Measurements from ENCODE around the gene AGPAT2. TPM values are rescaled to one million over a fixed set of nuclear protein-coding genes. Genes with fewer than 3 reads are reported as not detected.

The AGPAT2 gene
- total RNA-seq, 1 donor from 2014 or later: 19.0 TPM

DNA sequence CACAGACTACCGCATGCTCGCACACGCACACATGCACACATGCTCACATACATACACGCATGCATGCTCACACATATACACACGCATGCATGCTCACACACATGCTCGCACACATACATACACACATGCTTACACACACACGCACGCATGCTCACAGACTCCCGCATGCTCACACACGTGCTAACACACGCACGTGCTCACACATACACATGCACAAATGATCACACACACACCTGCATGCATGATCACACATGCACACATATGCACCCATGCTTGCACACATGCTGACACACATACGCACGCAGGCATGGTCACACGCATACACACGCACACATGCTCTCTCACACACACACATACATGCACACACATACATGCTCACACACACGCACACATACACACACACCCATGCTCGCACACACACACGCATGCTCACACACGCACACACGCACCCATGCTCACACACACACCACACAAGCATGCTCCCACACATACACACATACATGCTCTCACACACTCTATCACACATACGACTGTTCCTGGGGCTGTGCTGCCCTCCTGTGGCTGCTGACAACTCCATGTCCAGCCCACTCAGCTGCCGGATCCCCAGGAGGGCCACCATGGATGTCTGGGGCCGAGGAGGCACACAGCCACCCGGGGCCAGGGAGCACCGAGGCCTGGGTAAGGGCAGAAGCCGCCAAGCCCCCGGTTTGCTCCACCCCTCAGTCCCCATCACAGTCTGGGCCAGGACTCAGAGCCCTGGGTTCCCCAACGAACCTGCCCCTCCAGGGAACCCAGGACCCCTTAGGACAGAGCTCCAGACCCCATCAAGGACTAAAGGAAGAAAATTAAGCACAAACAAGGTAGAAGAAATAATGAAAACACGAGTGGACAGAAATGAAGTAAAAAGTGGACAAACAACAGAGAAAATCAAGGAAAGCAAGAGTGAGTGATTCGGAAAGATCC is 55.9 kb downstream of the AGPAT2 start:
- Mint-ChIP-seq H3K9me3 (no peaks in the 10 kb centered on the region), H3K4me3 (no peak overlapping the region), H3K27ac (ENCODE audit: unreplicated experiment) (no peak overlapping the region), H3K27me3 (ENCODE audit: low read depth) (no peaks in the 10 kb centered on the region), H3K4me1 (peaks cover 5% of the 10 kb centered on the region), H3K36me3 (ENCODE audit: low read depth) (no peaks in the 10 kb centered on the region)
- peak; percentile 93 for TF ChIP-seq CTCF (conservative IDR thresholded peaks at IDR 0.05)
- DNase-seq (ENCODE audit: low read depth, low spot score): peak; percentile 86

- no peak for DNase-seq (ENCODE audit: low read depth, low spot score)
- TF ChIP-seq CTCF (conservative IDR thresholded peaks at IDR 0.05): peak; percentile 16
- Mint-ChIP-seq H3K27me3 (ENCODE audit: low read depth) (no peaks in the 10 kb centered on the region), H3K36me3 (ENCODE audit: low read depth) (no peaks in the 10 kb centered on the region), H3K4me3 (no peak overlapping the region), H3K27ac (ENCODE audit: unreplicated experiment) (no peak overlapping the region), H3K4me1 (peaks cover 8% of the 10 kb centered on the region), H3K9me3 (no peaks in the 10 kb centered on the region)
Measured at GRCh38 chr9:136630662-136630992, 56.6 kb downstream of the AGPAT2 start.

GRCh38 chr9:136629879-136630661 is 57.2 kb downstream of the AGPAT2 start:
- TF ChIP-seq CTCF (conservative IDR thresholded peaks at IDR 0.05): peak; percentile 72
- peak; percentile 78 for DNase-seq (ENCODE audit: low read depth, low spot score)
- H3K9me3 Mint-ChIP-seq: no peaks in the 10 kb centered on the region
- H3K27me3 Mint-ChIP-seq (ENCODE audit: low read depth): no peaks in the 10 kb centered on the region
- H3K27ac Mint-ChIP-seq (ENCODE audit: unreplicated experiment): no peak overlapping the region
- no peak overlapping the region for H3K4me3 Mint-ChIP-seq
- peaks cover 11% of the 10 kb centered on the region for H3K4me1 Mint-ChIP-seq
- H3K36me3 Mint-ChIP-seq (ENCODE audit: low read depth): no peaks in the 10 kb centered on the region

GRCh38 chr9:136629001-136629878 is 58.0 kb downstream of the AGPAT2 start:
- Mint-ChIP-seq H3K4me1 (peaks cover 11% of the 10 kb centered on the region), H3K36me3 (ENCODE audit: low read depth) (no peaks in the 10 kb centered on the region), H3K27ac (ENCODE audit: unreplicated experiment) (no peak overlapping the region), H3K27me3 (ENCODE audit: low read depth) (no peaks in the 10 kb centered on the region), H3K9me3 (no peaks in the 10 kb centered on the region), H3K4me3 (no peak overlapping the region)
- DNase-seq (ENCODE audit: low read depth, low spot score): no peak
- no peak for TF ChIP-seq CTCF (conservative IDR thresholded peaks at IDR 0.05)

- H3K4me3 Mint-ChIP-seq: no peak overlapping the region
- no peak for TF ChIP-seq CTCF (conservative IDR thresholded peaks at IDR 0.05)
- H3K4me1 Mint-ChIP-seq: peaks cover 11% of the 10 kb centered on the region
- no peak overlapping the region for H3K27ac Mint-ChIP-seq (ENCODE audit: unreplicated experiment)
- no peaks in the 10 kb centered on the region for H3K36me3 Mint-ChIP-seq (ENCODE audit: low read depth)
- DNase-seq (ENCODE audit: low read depth, low spot score): no peak
- H3K27me3 Mint-ChIP-seq (ENCODE audit: low read depth): no peaks in the 10 kb centered on the region
- no peaks in the 10 kb centered on the region for H3K9me3 Mint-ChIP-seq
Measured at GRCh38 chr9:136628268-136628667, 59.0 kb downstream of the AGPAT2 start.

Data from neural crest cell (in vitro differentiated cells).